Esophagus squamous epithelium (tissue), 4 donors: Measurements from ENCODE around the gene NCKAP5.

Experiments
- CTCF ChIP-seq, 6 experiments: fragments of 450-650 bp in 4 of 6; fragments of 200-600 bp in 2 of 6; sonication (generic) in 2 of 6; IDR thresholded peaks; one replicate each; pipeline ENCODE4 v1.5.1; 2016 to 2019; ENCODE audit warnings: antibody characterized with exemption in 6 of 6, mild to moderate bottlenecking in 4 of 6, moderate library complexity in 4 of 6
- POLR2A ChIP-seq, 4 donors: fragments of 450-650 bp; IDR thresholded peaks; one replicate each; pipeline ENCODE4 v1.6.1; 2017; ENCODE audit warnings: antibody characterized with exemption in 4 of 4, mild to moderate bottlenecking in 4 of 4, moderate library complexity in 3 of 4

DNA sequence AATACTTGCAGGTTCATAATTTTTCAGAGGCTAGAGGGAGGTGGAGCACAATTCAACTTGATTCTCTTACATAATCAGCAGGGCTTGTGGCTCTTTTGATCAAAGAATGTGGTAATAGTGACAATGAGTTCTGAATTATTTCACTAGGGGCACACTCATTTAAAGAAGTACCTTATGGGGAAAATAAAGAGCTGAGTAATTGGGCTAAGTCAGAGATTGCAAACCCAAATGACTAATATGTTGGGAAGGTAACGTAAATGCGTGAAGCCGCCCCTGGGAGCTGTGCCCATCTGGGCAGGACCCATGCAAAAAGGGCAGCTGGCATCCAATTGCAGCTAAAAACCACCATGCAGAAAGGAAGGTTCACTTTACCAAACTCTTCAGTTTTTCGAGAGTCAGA is 35.3 kb downstream of the NCKAP5 start:
- peak in 2 of 6 experiments; percentile 30 to 48 for TF ChIP-seq CTCF (IDR thresholded peaks at IDR 0.05)
- TF ChIP-seq POLR2A (IDR thresholded peaks at IDR 0.05) = no peak
